VCaP (cell line): ENCODE data around the gene APH1B.

Experiments
- H3K27ac ChIP-seq: fragments of 450-650 bp; 2 replicates; pipeline ENCODE4 v1.5.1; 2017
- TF ChIP-seq, protein P1 (sequence below): fragments of 450-650 bp; conservative IDR thresholded peaks from 2 replicates; pipeline ENCODE4 v1.5.1; 2017; ENCODE audit warnings: mild to moderate bottlenecking, moderate library complexity

The APH1B gene

DNA sequence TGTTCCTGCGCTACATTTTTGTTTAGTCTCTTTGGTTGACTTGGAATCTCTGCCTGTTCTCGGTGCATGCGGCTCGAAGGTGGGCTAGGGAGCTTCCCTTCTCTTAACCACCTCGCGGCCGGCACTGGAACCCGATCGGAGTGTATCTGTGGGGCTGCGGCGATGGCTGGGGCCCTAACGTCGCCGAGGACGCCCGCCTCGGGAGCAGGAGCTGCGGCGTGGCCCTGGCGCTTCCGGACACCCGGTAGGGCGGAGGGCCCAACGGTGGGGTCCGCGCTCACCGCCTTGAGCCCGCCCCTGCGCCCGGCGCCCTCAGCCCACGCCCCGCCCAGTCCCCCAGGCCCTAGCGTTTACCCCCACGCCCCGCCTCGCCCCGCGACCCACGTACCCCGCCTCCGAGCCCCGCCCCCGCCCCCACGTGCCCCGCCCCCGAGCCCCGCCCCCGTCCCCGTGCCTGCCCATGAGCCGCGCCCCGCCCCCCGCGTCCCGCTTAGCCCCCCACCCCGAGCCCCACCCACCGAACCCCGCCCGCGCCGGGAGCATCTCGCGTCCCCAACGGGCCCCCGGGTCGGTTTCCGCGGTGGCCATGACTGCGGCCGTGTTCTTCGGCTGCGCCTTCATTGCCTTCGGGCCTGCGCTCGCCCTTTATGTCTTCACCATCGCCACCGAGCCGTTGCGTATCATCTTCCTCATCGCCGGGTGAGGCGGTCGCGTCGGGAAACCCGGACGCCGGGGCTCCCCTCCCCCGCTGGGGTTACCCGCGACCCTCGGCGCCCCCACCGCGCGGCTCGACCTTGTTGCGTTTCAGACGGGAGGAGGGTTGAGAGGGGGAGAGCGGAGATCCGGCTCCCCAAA lies at the start of gene APH1B:
TSS of gene APH1B (plus strand) at position 568 of the 855 bp plus-strand sequence. CDS start at position 587, 19 bp downstream.
- TF ChIP-seq, protein P1, sequence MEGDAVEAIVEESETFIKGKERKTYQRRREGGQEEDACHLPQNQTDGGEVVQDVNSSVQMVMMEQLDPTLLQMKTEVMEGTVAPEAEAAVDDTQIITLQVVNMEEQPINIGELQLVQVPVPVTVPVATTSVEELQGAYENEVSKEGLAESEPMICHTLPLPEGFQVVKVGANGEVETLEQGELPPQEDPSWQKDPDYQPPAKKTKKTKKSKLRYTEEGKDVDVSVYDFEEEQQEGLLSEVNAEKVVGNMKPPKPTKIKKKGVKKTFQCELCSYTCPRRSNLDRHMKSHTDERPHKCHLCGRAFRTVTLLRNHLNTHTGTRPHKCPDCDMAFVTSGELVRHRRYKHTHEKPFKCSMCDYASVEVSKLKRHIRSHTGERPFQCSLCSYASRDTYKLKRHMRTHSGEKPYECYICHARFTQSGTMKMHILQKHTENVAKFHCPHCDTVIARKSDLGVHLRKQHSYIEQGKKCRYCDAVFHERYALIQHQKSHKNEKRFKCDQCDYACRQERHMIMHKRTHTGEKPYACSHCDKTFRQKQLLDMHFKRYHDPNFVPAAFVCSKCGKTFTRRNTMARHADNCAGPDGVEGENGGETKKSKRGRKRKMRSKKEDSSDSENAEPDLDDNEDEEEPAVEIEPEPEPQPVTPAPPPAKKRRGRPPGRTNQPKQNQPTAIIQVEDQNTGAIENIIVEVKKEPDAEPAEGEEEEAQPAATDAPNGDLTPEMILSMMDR = no peak
- peak within 1 kb of the TSS; percentile 92 for H3K27ac ChIP-seq

DNA sequence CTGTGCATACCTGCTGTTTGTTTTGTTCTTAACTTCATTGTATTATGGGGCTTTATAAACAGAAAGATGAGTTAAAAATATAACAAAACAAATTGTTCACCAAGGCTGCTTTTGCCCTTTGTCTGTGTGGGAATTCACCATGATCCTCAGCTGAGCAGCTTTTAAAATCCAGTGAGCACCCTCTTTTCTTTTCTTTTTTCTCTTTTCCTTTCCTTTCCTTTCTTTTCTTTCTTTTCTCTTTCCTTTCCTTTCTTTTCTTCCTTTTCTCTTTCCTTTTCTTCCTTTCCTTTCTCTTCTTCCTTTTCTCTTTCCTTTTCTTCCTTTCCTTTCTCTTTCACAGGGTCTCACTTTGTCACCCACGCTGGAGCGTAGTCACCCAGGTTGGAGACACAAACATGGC lies 49.7 kb upstream of the APH1B start:
- no peak overlapping the region; the same call in none of the 2 replicates for H3K27ac ChIP-seq
- TF ChIP-seq, protein P1 = no peak

DNA sequence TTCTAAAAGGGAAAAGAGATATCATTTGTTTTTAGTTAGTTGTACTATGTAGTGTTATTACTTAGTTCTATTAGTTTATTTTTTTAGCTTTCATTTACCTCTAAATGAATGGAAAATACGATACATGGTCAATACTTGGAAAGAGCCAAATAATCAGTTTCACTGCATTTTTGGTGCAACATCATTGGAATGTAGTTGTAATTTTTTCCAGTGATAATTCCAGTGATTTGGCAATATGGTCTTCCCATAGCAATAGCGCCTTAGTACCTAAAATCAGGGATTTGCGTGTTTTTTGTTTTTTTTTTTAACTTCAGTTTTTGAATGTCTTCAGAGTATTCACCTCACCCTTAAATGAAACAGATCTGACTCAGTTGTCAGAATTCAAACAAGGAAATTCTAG lies 46.2 kb upstream of the APH1B start:
- no peak overlapping the region for H3K27ac ChIP-seq
- TF ChIP-seq, protein P1 = no peak

DNA sequence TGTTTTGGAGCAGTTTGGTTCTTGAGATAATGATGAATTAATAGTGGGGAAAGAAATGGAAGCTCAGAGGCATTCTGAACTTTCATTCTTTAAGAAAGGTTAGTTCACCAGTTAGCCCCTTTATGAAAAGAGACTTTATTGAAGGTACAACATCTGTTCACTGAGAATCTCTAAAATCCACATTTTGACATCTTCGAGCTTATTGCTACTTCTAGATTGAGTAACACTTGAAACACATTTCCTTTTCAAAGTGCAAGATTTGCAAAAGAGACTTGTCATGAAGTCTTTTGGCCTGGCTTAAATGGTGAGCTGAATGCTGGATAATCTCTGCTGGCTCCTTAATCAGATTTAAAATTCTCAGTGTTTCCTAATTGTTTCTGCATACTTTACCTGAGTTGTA lies 45.7 kb upstream of the APH1B start:
- TF ChIP-seq, protein P1 = no peak
- no peak overlapping the region for H3K27ac ChIP-seq

DNA sequence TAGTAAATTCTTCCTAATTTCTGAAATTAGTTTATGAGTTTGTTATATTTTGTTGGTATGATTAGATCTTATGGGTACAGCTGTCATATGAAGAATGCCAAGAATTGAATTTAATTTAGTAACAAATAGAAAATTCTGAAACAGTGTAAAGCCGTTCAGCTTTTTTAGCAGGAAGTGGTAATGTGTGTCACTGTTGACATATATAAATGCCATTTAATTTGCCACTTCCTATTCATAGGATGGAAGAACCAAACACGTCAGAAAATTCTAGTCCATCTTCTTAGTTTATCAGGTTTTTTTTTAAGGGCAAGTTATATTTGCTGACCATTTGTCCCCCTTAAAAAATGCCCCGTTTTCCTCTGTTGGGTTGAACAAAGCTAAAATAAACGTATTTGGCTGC lies 45.0 kb upstream of the APH1B start:
- no peak overlapping the region for H3K27ac ChIP-seq
- TF ChIP-seq, protein P1 = no peak

DNA sequence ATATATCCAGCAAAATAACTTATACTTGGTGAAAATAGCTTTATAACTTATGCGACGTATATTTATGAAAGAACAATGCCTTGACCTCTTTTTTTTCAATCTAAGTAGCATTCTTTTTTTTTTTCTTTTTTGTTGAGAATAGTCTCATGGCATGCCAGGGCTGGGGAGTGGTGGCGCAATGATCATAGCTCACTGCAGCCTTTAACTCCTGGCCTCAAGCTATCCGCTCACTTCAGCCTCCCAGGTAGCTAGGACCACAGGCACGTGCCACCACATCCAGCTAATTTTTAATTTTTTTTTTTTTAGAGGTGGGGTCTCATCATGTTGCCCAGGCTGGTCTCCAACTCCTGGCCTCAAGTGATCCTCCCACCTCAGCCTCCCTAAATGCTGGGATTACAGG lies 44.5 kb upstream of the APH1B start:
- H3K27ac ChIP-seq = no peak overlapping the region
- TF ChIP-seq, protein P1 = no peak

DNA sequence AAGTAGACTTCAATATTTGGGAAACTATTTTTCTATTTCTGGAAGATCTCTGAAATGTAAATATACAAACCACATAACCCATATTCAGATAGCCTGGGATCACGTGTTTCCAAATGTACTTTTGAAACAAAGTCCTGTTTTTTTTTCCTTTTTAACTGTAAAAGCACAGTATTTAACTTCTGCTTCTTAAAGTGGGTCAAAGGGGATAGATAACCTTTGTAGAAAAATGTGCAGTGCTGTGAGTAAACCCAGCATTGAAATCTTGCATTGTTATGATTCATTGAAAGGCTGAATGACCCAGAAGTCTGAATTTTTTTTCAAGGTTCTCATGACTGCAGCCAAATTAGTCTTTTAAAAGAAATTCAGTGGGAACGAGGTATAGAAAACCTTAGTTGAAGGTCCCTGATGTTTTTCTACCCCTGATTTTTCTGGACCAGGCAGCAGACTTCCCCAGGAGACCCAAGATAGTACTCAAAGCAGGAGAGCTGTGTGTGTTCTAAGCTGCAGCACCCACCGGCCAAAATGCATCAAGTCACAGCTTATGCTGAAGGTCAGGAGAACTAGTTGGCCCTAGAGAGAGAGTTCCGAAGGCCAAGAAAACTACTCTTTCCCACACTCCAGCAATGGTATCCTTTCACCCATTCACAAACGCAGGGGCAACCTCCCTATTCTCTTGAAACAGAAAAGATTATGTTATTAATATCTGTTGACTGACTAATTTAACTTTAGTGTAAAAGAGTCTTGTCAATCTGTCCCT lies 43.6 kb upstream of the APH1B start:
- no peak overlapping the region for H3K27ac ChIP-seq
- TF ChIP-seq, protein P1 = no peak
